A673 (cell line): ENCODE data around the gene APOL1. TPM values are rescaled to one million over a fixed set of nuclear protein-coding genes. Genes with fewer than 3 reads are reported as not detected.
"Not testable (repeated sequence)": the region's sequence is repeated elsewhere in the genome, so short reads cannot be mapped to it uniquely, and the experiment has no call there.

ENCODE experiments used
- BruUV-seq: library from RNA; stranded (reverse); fragments of 400-500 nt; replicated peaks from 2 replicates; lab custom pipeline; 2021; lab: Mats Ljungman, UMichigan
- CTCF ChIA-PET: fragments of 300-600 bp; sonication (Branson Sonifier 250); formaldehyde crosslinking; loops from one replicate; lab custom pipeline; 2022; ENCODE audit warnings: antibody characterized with exemption; lab: Charles Lee
- POLR2A ChIA-PET: fragments of 300-600 bp; sonication (Branson Sonifier 250); formaldehyde crosslinking; loops from one replicate; lab custom pipeline; 2022; ENCODE audit warnings: antibody characterized with exemption; ENCODE audit not compliant: low non-redundant PET; lab: Charles Lee
- DNase-seq: peaks from one replicate; pipeline ENCODE4 v3.0.0-alpha.2; 2015; ENCODE audit warnings: low spot score
- H3K27ac ChIP-seq: fragments of 200-600 bp; sonication (generic); 2 replicates; pipeline ENCODE4 v1.5.1; 2016; ENCODE audit warnings: mixed run types, low read depth, mild to moderate bottlenecking, mixed read lengths, antibody characterized with exemption, low read length; ENCODE audit not compliant: poor library complexity, severe bottlenecking
- H3K27me3 ChIP-seq: fragments of 200-600 bp; sonication (generic); replicated peaks from 2 replicates; pipeline ENCODE4 v1.6.1; 2017; ENCODE audit warnings: mixed run types, low read depth, mild to moderate bottlenecking, mixed read lengths, antibody characterized with exemption, low read length; ENCODE audit not compliant: insufficient read depth, poor library complexity
- H3K36me3 ChIP-seq: fragments of 200-600 bp; sonication (generic); 2 replicates; pipeline ENCODE4 v1.6.1; 2016; ENCODE audit warnings: mixed run types, mild to moderate bottlenecking, mixed read lengths, antibody characterized with exemption, low read length; ENCODE audit not compliant: insufficient read depth, poor library complexity, severe bottlenecking
- H3K4me1 ChIP-seq: fragments of 200-600 bp; sonication (generic); 2 replicates; pipeline ENCODE4 v1.6.1; 2017; ENCODE audit warnings: mixed run types, mild to moderate bottlenecking, mixed read lengths, antibody characterized with exemption, low read length; ENCODE audit not compliant: insufficient read depth, poor library complexity, severe bottlenecking
- H3K4me3 ChIP-seq: fragments of 200-600 bp; sonication (generic); 2 replicates; pipeline ENCODE4 v1.5.1; 2016; ENCODE audit warnings: low read depth, mixed run types, mild to moderate bottlenecking, mixed read lengths, low read length; ENCODE audit not compliant: poor library complexity, severe bottlenecking
- H3K9me3 ChIP-seq: fragments of 200-600 bp; sonication (generic); 2 replicates; pipeline ENCODE4 v1.6.1; 2016; ENCODE audit warnings: mixed run types, low read depth, mild to moderate bottlenecking, mixed read lengths, antibody characterized with exemption, low read length; ENCODE audit not compliant: poor library complexity, severe bottlenecking
- CTCF ChIP-seq: fragments of 300-800, 200-600 bp; sonication (generic); conservative IDR thresholded peaks from 2 replicates; pipeline ENCODE4 v1.5.1; 2017; ENCODE audit warnings: low read depth, mild to moderate bottlenecking, antibody characterized with exemption, low read length, moderate library complexity, mixed read lengths
- EZH2 ChIP-seq: fragments of 200-600 bp; sonication (generic); IDR thresholded peaks from 2 replicates; pipeline ENCODE4 v1.6.1; 2017; ENCODE audit warnings: borderline replicate concordance, low read depth, mild to moderate bottlenecking, mixed read lengths, antibody characterized with exemption, low read length; ENCODE audit not compliant: poor library complexity, severe bottlenecking
- intact Hi-C: fragments of 100-400 bp; cut with micrococcal nuclease; formaldehyde crosslinking; loops from one replicate; pipeline ENCODE4 v1.10.0; 2022; ENCODE audit not compliant: unreplicated experiment
- total RNA-seq: library from RNA; stranded (reverse); gene quantifications from 2 replicates; pipeline ENCODE4 v1.2.3, GENCODE V29; 2021

Gene APOL1
- total RNA-seq, 1 experiment from 2014 or later = 0.30 TPM

GRCh38 chr22:36258701-36259614 is 6.0 kb downstream of the APOL1 start:
- CTCF ChIA-PET = interaction anchor here (0.6 kb wide), 1 partner anchor 245 kb away, joined by 3 read pairs; no protein-coding TSS in a partner anchor
- Histone ChIP-seq H3K27ac (peak overlapping the region; percentile 21), H3K27me3 (no peaks in the 10 kb centered on the region), H3K36me3 (no peaks in the 10 kb centered on the region), H3K4me1 (peaks cover 16% of the 10 kb centered on the region), H3K9me3 (no peaks in the 10 kb centered on the region), H3K4me3 (no peak overlapping the region)
- no TSS peak for BruUV-seq
- peak; percentile 43 for DNase-seq
- TF ChIP-seq EZH2 = no peak
- TF ChIP-seq CTCF = no peak
- POLR2A ChIA-PET = interaction anchor here (0.5 kb wide), 1 partner anchor 120 kb away, joined by 6 read pairs; no protein-coding TSS in a partner anchor
- intact Hi-C loops = no loop called here

GRCh38 chr22:36259615-36260300 is 6.8 kb downstream of the APOL1 start:
- Histone ChIP-seq H3K27me3 (no peaks in the 10 kb centered on the region), H3K4me3 (no peak overlapping the region), H3K36me3 (no peaks in the 10 kb centered on the region), H3K27ac (no peak overlapping the region), H3K4me1 (peaks cover 16% of the 10 kb centered on the region), H3K9me3 (no peaks in the 10 kb centered on the region)
- BruUV-seq = no TSS peak
- DNase-seq = no peak
- ChIA-PET POLR2A (no interaction called here), CTCF (no interaction called here)
- intact Hi-C loops = no loop called here
- TF ChIP-seq EZH2 = no peak
- no peak for TF ChIP-seq CTCF

GRCh38 chr22:36261675-36262074 is 8.7 kb downstream of the APOL1 start:
- BruUV-seq, intact Hi-C loops, POLR2A ChIA-PET: not testable (repeated sequence)

GRCh38 chr22:36262307-36262706 is 9.4 kb downstream of the APOL1 start:
- H3K4me3 ChIP-seq, H3K9me3 ChIP-seq, CTCF ChIA-PET, H3K36me3 ChIP-seq, POLR2A ChIA-PET, DNase-seq, intact Hi-C loops, BruUV-seq, H3K27me3 ChIP-seq, H3K27ac ChIP-seq: not testable (repeated sequence)
- peaks cover 16% of the 10 kb centered on the region for H3K4me1 ChIP-seq

More at GRCh38 chr22:36261675-36262074, 8.7 kb downstream of the APOL1 start:
- not testable (repeated sequence) for H3K9me3 ChIP-seq, H3K27ac ChIP-seq, H3K4me3 ChIP-seq, DNase-seq, H3K27me3 ChIP-seq, H3K36me3 ChIP-seq
- CTCF ChIA-PET = interaction anchor here (0.5 kb wide), 1 partner anchor 64 kb away, joined by 3 read pairs; no protein-coding TSS in a partner anchor
- 0 out of 2 replicates have a peak, but pooled peaks have one; percentile 15 for TF ChIP-seq CTCF
- peaks cover 16% of the 10 kb centered on the region for H3K4me1 ChIP-seq

GRCh38 chr22:36263216-36263673 is 10.3 kb downstream of the APOL1 start:
- H3K36me3 ChIP-seq, H3K27ac ChIP-seq, H3K9me3 ChIP-seq, POLR2A ChIA-PET, BruUV-seq, H3K27me3 ChIP-seq, intact Hi-C loops, H3K4me3 ChIP-seq, DNase-seq, CTCF ChIA-PET: not testable (repeated sequence)
- peaks cover 15% of the 10 kb centered on the region for H3K4me1 ChIP-seq
